ENCODE data around the gene MAP3K4.
"Not testable (repeated sequence)": the region's sequence is repeated elsewhere in the genome, so short reads cannot be mapped to it uniquely, and the experiment has no call there.

MAP3K4 gene

DNA sequence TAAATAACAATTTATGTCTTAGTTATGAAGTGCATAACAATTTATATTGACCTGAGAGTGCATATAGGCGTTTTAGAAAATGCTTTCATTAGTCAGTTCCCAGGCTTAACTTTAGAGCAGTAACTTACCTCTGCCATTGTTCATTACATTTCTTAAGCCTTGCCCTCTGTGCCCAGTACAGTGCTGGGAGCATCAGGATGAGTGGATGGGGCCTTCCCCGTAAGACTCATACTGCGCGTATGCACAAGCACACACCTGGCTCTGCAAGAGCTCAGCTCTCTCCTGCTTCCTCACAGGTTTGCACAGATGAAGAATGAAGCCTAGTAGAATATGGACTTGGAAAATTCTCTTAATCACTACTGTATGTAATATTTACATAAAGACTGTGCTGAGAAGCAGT, 125.0 kb downstream of the MAP3K4 start:
- no peak overlapping the region for H3K4me2 ChIP-seq (ENCODE audit: low read length)
- no peak overlapping the region for H3K9ac ChIP-seq (ENCODE audit: low read depth, low read length)
- no peaks in the 10 kb centered on the region for H3K27me3 ChIP-seq (ENCODE audit: control insufficient read depth, insufficient read depth, low read length)
- H3K9me3 ChIP-seq (replicated peaks; ENCODE audit: low read length), result no peaks in the 10 kb centered on the region
- peaks cover 51% of the 10 kb centered on the region for H3K36me3 ChIP-seq (ENCODE audit: insufficient read depth, low read length)
- no peak overlapping the region for H3K4me3 ChIP-seq (ENCODE audit: low read length)
- no peaks in the 10 kb centered on the region for H3K4me1 ChIP-seq (ENCODE audit: control insufficient read depth, insufficient read depth, low read length)

DNA sequence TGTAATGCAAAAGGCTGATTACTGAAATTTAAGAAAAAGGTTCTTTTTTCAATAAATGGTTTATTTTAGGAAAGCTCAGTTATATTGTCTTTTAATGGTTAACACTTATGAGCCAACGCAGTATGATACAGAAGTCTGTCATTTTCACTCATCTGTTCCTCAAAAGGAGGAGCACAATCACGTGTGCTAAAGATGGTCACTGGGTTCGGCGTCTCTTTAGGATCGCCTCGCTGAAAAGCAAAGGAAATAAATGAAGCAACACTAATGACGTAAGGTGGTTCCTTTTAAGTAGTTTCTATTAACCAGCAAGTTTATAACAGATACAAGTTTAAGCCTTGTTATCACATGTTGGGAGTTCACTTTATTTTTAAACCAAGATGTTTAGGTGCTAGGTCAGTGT, 125.7 kb downstream of the MAP3K4 start:
- H3K36me3 ChIP-seq (ENCODE audit: insufficient read depth, low read length), result peaks cover 44% of the 10 kb centered on the region
- no peaks in the 10 kb centered on the region for H3K27me3 ChIP-seq (ENCODE audit: control insufficient read depth, insufficient read depth, low read length)
- no peak overlapping the region for H3K4me2 ChIP-seq (ENCODE audit: low read length)
- no peak overlapping the region for H3K9ac ChIP-seq (ENCODE audit: low read depth, low read length)
- no peaks in the 10 kb centered on the region for H3K4me1 ChIP-seq (ENCODE audit: control insufficient read depth, insufficient read depth, low read length)
- H3K4me3 ChIP-seq (ENCODE audit: low read length), result no peak overlapping the region
- no peaks in the 10 kb centered on the region for H3K9me3 ChIP-seq (replicated peaks; ENCODE audit: low read length)

GRCh38 chr6:161117942-161118341, 126.4 kb downstream of the MAP3K4 start:
- H3K4me2 ChIP-seq (ENCODE audit: low read length), result no peak overlapping the region
- H3K9ac ChIP-seq (ENCODE audit: low read depth, low read length), result no peak overlapping the region
- H3K27me3 ChIP-seq (ENCODE audit: control insufficient read depth, insufficient read depth, low read length), result no peaks in the 10 kb centered on the region
- H3K9me3 ChIP-seq (replicated peaks; ENCODE audit: low read length), result no peaks in the 10 kb centered on the region
- H3K4me1 ChIP-seq (ENCODE audit: control insufficient read depth, insufficient read depth, low read length), result no peaks in the 10 kb centered on the region
- H3K36me3 ChIP-seq (ENCODE audit: insufficient read depth, low read length), result peaks cover 38% of the 10 kb centered on the region
- no peak overlapping the region for H3K4me3 ChIP-seq (ENCODE audit: low read length)

DNA sequence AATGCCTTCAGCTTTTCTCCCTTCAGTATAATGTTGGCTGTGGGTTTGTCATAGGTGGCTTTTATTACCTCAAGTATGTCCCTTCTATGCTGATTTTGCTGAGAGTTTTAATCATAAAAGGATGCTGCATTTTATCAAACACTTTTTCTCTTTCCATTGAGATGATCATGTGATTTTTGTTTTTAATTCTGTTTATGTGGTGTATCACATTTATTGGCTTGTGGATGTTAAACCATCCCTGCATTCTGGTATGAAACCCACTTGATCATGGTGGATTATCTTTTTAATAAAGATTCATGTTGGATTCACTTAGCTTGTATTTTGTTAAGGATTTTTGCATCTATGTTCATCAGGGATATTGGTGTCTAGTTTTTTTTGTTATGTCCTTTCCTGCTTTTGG, 131.8 kb downstream of the MAP3K4 start:
- not testable (repeated sequence) for H3K9ac ChIP-seq (ENCODE audit: low read depth, low read length); H3K9me3 ChIP-seq (replicated peaks; ENCODE audit: low read length); H3K4me3 ChIP-seq (ENCODE audit: low read length); H3K4me1 ChIP-seq (ENCODE audit: control insufficient read depth, insufficient read depth, low read length); H3K4me2 ChIP-seq (ENCODE audit: low read length); H3K27me3 ChIP-seq (ENCODE audit: control insufficient read depth, insufficient read depth, low read length)
- peaks cover 17% of the 10 kb centered on the region for H3K36me3 ChIP-seq (ENCODE audit: insufficient read depth, low read length)

DNA sequence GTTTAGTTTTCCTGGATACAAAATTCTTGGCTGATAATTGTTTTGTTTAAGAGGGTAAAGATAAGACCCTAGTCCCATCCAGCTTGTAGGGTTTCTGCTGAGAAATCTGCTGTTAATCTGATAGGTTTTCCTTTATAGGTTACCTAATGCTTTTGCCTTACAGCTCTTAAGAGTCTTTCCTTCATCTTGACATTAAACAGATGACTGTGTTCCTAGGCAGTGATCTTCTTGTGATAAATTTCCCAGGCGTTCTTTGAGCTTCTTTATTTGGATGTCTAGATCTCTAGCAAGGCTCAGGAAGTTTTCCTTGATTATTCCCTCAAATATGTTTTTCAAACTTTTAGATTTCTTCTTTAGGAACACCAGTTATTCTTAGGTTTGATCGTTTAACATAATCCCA, 134.0 kb downstream of the MAP3K4 start:
- H3K36me3 ChIP-seq (ENCODE audit: insufficient read depth, low read length), result peaks cover 18% of the 10 kb centered on the region
- no peak overlapping the region for H3K4me2 ChIP-seq (ENCODE audit: low read length)
- H3K4me1 ChIP-seq (ENCODE audit: control insufficient read depth, insufficient read depth, low read length), result peaks cover 6% of the 10 kb centered on the region
- no peak overlapping the region for H3K4me3 ChIP-seq (ENCODE audit: low read length)
- no peaks in the 10 kb centered on the region for H3K9me3 ChIP-seq (replicated peaks; ENCODE audit: low read length)
- H3K9ac ChIP-seq (ENCODE audit: low read depth, low read length), result no peak overlapping the region
- H3K27me3 ChIP-seq (ENCODE audit: control insufficient read depth, insufficient read depth, low read length), result no peaks in the 10 kb centered on the region

- Histone ChIP-seq H3K9me3 (replicated peaks; ENCODE audit: low read length) (no peaks in the 10 kb centered on the region), H3K36me3 (ENCODE audit: insufficient read depth, low read length) (peaks cover 16% of the 10 kb centered on the region), H3K4me1 (ENCODE audit: control insufficient read depth, insufficient read depth, low read length) (peaks cover 6% of the 10 kb centered on the region), H3K4me2 (ENCODE audit: low read length) (no peak overlapping the region), H3K4me3 (ENCODE audit: low read length) (no peak overlapping the region), H3K9ac (ENCODE audit: low read depth, low read length) (no peak overlapping the region), H3K27me3 (ENCODE audit: control insufficient read depth, insufficient read depth, low read length) (no peaks in the 10 kb centered on the region)
Measured at GRCh38 chr6:161127071-161127740, 135.6 kb downstream of the MAP3K4 start.

DNA sequence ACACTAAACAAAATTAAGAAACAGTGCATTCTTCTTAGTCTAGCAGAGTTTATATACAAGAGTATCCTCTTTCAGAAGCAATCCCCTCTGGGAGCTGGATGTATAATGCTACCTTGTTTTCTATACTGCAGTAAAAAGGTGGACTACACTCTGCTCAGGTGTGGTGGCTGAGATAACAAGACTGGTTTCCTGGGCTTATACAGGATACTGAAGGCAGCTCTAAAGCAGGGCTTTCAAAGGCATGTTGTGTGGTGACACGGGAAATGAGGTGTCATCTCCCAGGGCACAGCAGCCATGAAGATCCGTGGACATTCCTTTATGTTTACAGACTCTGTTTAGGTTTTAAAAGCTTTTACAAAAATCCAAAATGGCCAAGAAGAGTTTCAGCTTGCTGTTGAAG, 136.7 kb downstream of the MAP3K4 start:
- H3K27me3 ChIP-seq (ENCODE audit: control insufficient read depth, insufficient read depth, low read length), result no peaks in the 10 kb centered on the region
- H3K4me1 ChIP-seq (ENCODE audit: control insufficient read depth, insufficient read depth, low read length), result peaks cover 6% of the 10 kb centered on the region
- peaks cover 19% of the 10 kb centered on the region for H3K36me3 ChIP-seq (ENCODE audit: insufficient read depth, low read length)
- no peak overlapping the region for H3K4me3 ChIP-seq (ENCODE audit: low read length)
- no peak overlapping the region for H3K4me2 ChIP-seq (ENCODE audit: low read length)
- H3K9ac ChIP-seq (ENCODE audit: low read depth, low read length), result peak overlapping the region; percentile 18
- H3K9me3 ChIP-seq (replicated peaks; ENCODE audit: low read length), result no peaks in the 10 kb centered on the region

- Histone ChIP-seq H3K27me3 (ENCODE audit: control insufficient read depth, insufficient read depth, low read length) (no peaks in the 10 kb centered on the region), H3K4me3 (ENCODE audit: low read length) (no peak overlapping the region), H3K4me1 (ENCODE audit: control insufficient read depth, insufficient read depth, low read length) (peaks cover 6% of the 10 kb centered on the region), H3K36me3 (ENCODE audit: insufficient read depth, low read length) (peaks cover 19% of the 10 kb centered on the region), H3K9ac (ENCODE audit: low read depth, low read length) (no peak overlapping the region), H3K9me3 (replicated peaks; ENCODE audit: low read length) (no peaks in the 10 kb centered on the region), H3K4me2 (ENCODE audit: low read length) (no peak overlapping the region)
Measured at GRCh38 chr6:161128680-161129196, 137.2 kb downstream of the MAP3K4 start.

DNA sequence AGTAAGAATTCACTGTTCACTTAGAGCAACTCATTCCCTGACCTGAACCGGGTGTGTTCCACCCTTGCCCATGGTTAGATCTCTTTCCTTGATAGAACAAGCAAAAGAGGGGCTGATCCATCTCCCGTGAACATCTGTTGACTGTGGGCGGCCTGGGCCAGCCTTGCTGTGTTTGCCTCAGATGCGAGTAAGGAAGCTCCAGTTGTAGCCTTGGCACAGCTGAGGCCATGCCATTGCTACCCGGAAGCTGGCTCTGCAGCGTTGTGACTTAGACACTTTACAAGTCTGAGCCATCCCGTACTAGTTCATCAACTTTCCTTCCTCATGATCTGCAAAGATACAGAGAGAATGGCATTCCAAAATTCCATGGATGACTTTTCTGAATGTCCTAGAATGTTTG, 139.0 kb downstream of the MAP3K4 start:
- H3K9me3 ChIP-seq (replicated peaks; ENCODE audit: low read length), result no peaks in the 10 kb centered on the region
- no peak overlapping the region for H3K4me3 ChIP-seq (ENCODE audit: low read length)
- H3K9ac ChIP-seq (ENCODE audit: low read depth, low read length), result no peak overlapping the region
- H3K36me3 ChIP-seq (ENCODE audit: insufficient read depth, low read length), result peaks cover 23% of the 10 kb centered on the region
- H3K4me1 ChIP-seq (ENCODE audit: control insufficient read depth, insufficient read depth, low read length), result peaks cover 6% of the 10 kb centered on the region
- H3K4me2 ChIP-seq (ENCODE audit: low read length), result no peak overlapping the region
- no peaks in the 10 kb centered on the region for H3K27me3 ChIP-seq (ENCODE audit: control insufficient read depth, insufficient read depth, low read length)

- Histone ChIP-seq H3K27me3 (ENCODE audit: control insufficient read depth, insufficient read depth, low read length) (no peaks in the 10 kb centered on the region), H3K4me2 (ENCODE audit: low read length) (no peak overlapping the region), H3K9me3 (replicated peaks; ENCODE audit: low read length) (no peaks in the 10 kb centered on the region), H3K4me1 (ENCODE audit: control insufficient read depth, insufficient read depth, low read length) (peaks cover 6% of the 10 kb centered on the region), H3K4me3 (ENCODE audit: low read length) (no peak overlapping the region), H3K36me3 (ENCODE audit: insufficient read depth, low read length) (peaks cover 23% of the 10 kb centered on the region), H3K9ac (ENCODE audit: low read depth, low read length) (no peak overlapping the region)
Measured at GRCh38 chr6:161130967-161131766, 139.6 kb downstream of the MAP3K4 start.

DNA sequence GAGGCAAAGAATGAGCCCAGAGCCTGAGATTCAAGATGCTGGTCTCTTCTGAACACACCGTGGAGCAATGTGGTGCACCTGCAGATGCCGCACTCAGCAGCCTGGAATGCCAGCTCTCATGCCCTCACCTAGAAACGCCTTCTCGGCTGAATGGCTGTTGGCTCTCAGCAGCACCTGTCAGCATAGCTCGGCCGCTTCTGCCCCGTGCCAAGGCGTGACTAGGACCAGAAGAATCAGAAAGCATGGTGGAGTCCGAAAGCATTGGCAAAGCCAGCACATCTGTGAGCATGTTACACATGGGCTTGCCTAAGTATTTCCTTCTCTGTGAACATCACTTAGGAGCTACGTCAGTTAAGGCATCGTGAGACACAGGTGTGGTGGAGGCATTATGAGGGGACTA, 140.8 kb downstream of the MAP3K4 start:
- no peak overlapping the region for H3K9ac ChIP-seq (ENCODE audit: low read depth, low read length)
- H3K36me3 ChIP-seq (ENCODE audit: insufficient read depth, low read length), result peaks cover 20% of the 10 kb centered on the region
- no peak overlapping the region for H3K4me2 ChIP-seq (ENCODE audit: low read length)
- H3K4me1 ChIP-seq (ENCODE audit: control insufficient read depth, insufficient read depth, low read length), result peaks cover 6% of the 10 kb centered on the region
- H3K9me3 ChIP-seq (replicated peaks; ENCODE audit: low read length), result no peaks in the 10 kb centered on the region
- no peak overlapping the region for H3K4me3 ChIP-seq (ENCODE audit: low read length)
- no peaks in the 10 kb centered on the region for H3K27me3 ChIP-seq (ENCODE audit: control insufficient read depth, insufficient read depth, low read length)

DNA sequence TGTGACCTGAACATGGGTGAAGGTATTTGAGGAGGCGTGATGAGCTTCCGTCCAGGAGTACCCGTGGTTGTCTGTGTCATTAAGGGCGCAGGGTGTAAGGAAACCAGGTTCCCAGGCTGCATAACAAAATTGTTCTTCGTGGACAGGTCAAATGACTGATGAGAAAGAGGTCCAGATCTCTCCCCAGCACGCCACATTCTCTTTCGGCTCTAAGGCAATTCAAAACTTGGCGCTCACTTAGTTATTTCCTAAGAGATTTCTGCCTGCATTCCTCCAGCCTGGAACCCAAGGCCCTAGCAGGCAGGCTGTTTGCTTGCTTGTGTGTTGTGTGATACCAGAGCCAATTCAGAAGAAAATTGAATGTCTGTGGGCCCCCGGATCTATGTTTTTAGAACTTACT, 142.4 kb downstream of the MAP3K4 start:
- Histone ChIP-seq H3K9ac (ENCODE audit: low read depth, low read length) (no peak overlapping the region), H3K9me3 (replicated peaks; ENCODE audit: low read length) (no peaks in the 10 kb centered on the region), H3K4me2 (ENCODE audit: low read length) (no peak overlapping the region), H3K4me3 (ENCODE audit: low read length) (no peak overlapping the region), H3K27me3 (ENCODE audit: control insufficient read depth, insufficient read depth, low read length) (no peaks in the 10 kb centered on the region), H3K4me1 (ENCODE audit: control insufficient read depth, insufficient read depth, low read length) (peaks cover 3% of the 10 kb centered on the region), H3K36me3 (ENCODE audit: insufficient read depth, low read length) (peaks cover 19% of the 10 kb centered on the region)

All from skeletal muscle satellite cell (primary cell).